GM12878 (cell line): ENCODE data around the gene HPSE2.

Experiments used
- EZH2 ChIP-seq: IDR thresholded peaks from 2 replicates; pipeline ENCODE4 v1.6.1; 2012; ENCODE audit warnings: low read depth, mild to moderate bottlenecking, control low read depth, inconsistent platforms, low read length, borderline replicate concordance; ENCODE audit not compliant: control insufficient read depth
- MYB ChIP-seq: fragments of 150-350 bp; IDR thresholded peaks from 2 replicates; pipeline ENCODE4 v1.6.1; 2014; ENCODE audit warnings: mild to moderate bottlenecking, low read depth, low read length, borderline replicate concordance
- POLR2A ChIP-seq: IDR thresholded peaks from 2 replicates; pipeline ENCODE4 v1.6.1; 2011; ENCODE audit warnings: low read depth, mild to moderate bottlenecking, low read length
- RAD21 ChIP-seq: IDR thresholded peaks from 2 replicates; pipeline ENCODE4 v1.6.1; 2011; ENCODE audit warnings: mild to moderate bottlenecking, low read depth, low read length, moderate library complexity; ENCODE audit not compliant: insufficient read depth
- RFX5 ChIP-seq: IDR thresholded peaks from 2 replicates; pipeline ENCODE4 v1.6.1; 2011; ENCODE audit warnings: low read depth, low read length, improper control_type of control experiment
- TAF1 ChIP-seq: IDR thresholded peaks from 2 replicates; pipeline ENCODE4 v1.6.1; 2011; ENCODE audit warnings: mild to moderate bottlenecking, low read depth, low read length, borderline replicate concordance
- WRNIP1 ChIP-seq: IDR thresholded peaks from 2 replicates; pipeline ENCODE4 v1.6.1; 2011; ENCODE audit warnings: low read depth, low read length, improper control_type of control experiment, borderline replicate concordance
- TF ChIP-seq, protein P1 (sequence below), 3 experiments: IDR thresholded peaks in 2 of 3; conservative IDR thresholded peaks in 1 of 3; 2 replicates each; pipeline ENCODE4 v1.5.1; 2011; ENCODE audit warnings: low read depth in 3 of 3, low read length in 3 of 3, mild to moderate bottlenecking in 3 of 3, control low read depth in 2 of 3, moderate library complexity in 2 of 3, inconsistent platforms in 1 of 3, mixed read lengths in 1 of 3; ENCODE audit not compliant: control insufficient read depth in 2 of 3, insufficient read depth in 1 of 3; ENCODE audit errors: extremely low read depth in 1 of 3

DNA sequence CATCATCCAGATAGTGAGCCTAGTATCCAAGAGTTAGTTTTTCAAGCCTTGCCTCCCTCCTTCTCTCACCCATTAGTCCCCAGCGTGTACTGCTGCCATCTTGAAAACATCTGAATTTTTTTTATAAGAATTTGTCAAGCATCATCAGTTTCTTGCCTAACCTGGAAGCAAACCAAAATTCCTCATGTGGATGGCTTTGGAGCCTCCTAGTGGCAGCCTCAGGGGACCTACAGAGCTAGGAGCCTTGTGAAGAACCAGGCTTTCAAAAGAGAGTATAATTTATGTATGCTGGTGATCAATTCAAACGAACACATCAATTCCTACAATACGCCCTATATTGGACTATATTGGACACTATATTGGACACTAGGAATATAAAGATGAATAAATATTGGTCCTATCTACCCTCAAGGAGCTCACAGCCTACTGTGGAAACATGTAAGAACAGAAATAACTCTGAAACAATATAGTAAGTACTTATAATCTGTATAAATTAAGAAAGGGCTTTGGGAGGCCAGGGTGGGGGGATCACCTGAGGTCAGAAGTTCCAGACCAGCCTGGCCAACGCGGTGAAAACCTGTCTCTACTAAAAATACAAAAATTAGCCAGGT lies 63.4 kb downstream of the HPSE2 start:
- TF ChIP-seq EZH2 (no peak), POLR2A (no peak), RAD21 (peak; percentile 43), MYB (no peak), WRNIP1 (no peak), RFX5 (no peak), TAF1 (no peak)
- TF ChIP-seq, protein P1, sequence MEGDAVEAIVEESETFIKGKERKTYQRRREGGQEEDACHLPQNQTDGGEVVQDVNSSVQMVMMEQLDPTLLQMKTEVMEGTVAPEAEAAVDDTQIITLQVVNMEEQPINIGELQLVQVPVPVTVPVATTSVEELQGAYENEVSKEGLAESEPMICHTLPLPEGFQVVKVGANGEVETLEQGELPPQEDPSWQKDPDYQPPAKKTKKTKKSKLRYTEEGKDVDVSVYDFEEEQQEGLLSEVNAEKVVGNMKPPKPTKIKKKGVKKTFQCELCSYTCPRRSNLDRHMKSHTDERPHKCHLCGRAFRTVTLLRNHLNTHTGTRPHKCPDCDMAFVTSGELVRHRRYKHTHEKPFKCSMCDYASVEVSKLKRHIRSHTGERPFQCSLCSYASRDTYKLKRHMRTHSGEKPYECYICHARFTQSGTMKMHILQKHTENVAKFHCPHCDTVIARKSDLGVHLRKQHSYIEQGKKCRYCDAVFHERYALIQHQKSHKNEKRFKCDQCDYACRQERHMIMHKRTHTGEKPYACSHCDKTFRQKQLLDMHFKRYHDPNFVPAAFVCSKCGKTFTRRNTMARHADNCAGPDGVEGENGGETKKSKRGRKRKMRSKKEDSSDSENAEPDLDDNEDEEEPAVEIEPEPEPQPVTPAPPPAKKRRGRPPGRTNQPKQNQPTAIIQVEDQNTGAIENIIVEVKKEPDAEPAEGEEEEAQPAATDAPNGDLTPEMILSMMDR (IDR thresholded peaks at IDR 0.05 in 2 of 3, conservative IDR thresholded peaks at IDR 0.05 in 1 of 3; ENCODE audit: control insufficient read depth in 2 of 3, extremely low read depth in 1 of 3, insufficient read depth in 1 of 3, low read depth in 3 of 3, low read length in 3 of 3), result peak; percentile 26 to 44 (median 44); a peak in 4 of 6 replicates
